Ishikawa (cell line): ENCODE data around the gene ADAMTSL1.

ENCODE experiments used
- CREB1 ChIP-seq: IDR thresholded peaks from 2 replicates; pipeline ENCODE4 v1.6.1; 2012; ENCODE audit warnings: low read depth
- EP300 ChIP-seq: IDR thresholded peaks from 2 replicates; pipeline ENCODE4 v1.6.1; 2012; ENCODE audit warnings: borderline replicate concordance
- MAX ChIP-seq: IDR thresholded peaks from 2 replicates; pipeline ENCODE4 v1.6.1; 2012
- RAD21 ChIP-seq: IDR thresholded peaks from 2 replicates; pipeline ENCODE4 v1.6.1; 2012; ENCODE audit warnings: low read depth
- REST ChIP-seq: IDR thresholded peaks from 2 replicates; pipeline ENCODE4 v1.6.1; 2012; ENCODE audit warnings: low read depth, mild to moderate bottlenecking
- TAF1 ChIP-seq: IDR thresholded peaks from 2 replicates; pipeline ENCODE4 v1.6.1; 2012; ENCODE audit warnings: low read depth, mild to moderate bottlenecking
- TEAD4 ChIP-seq: IDR thresholded peaks from 2 replicates; pipeline ENCODE4 v1.6.1; 2012
- YY1 ChIP-seq: IDR thresholded peaks from 2 replicates; pipeline ENCODE4 v1.6.1; 2012; ENCODE audit warnings: low read depth
- ZBTB7A ChIP-seq: IDR thresholded peaks from 2 replicates; pipeline ENCODE4 v1.6.1; 2012; ENCODE audit warnings: low read depth

GRCh38 chr9:18795947-18796671 is 322.2 kb downstream of the ADAMTSL1 start:
- TF ChIP-seq REST (no peak), ZBTB7A (no peak), TAF1 (no peak), RAD21 (no peak), EP300 (no peak), YY1 (no peak), CREB1 (no peak), TEAD4 (no peak), MAX (no peak)
